SK-N-SH (cell line): Measurements from ENCODE around the gene CARMIL3. TPM values are rescaled to one million over a fixed set of nuclear protein-coding genes. Genes with fewer than 3 reads are reported as not detected.

Experiments used
- CTCF ChIA-PET: fragments of 300-600, 350-600 bp; formaldehyde crosslinking; extraction: SDS; loops from one replicate; lab custom pipeline; 2021; lab: Yijun Ruan, JAX
- POLR2A ChIA-PET: fragments of 350-600 bp; sonication (Branson Sonifier 250); formaldehyde crosslinking; extraction: SDS; loops from one replicate; lab custom pipeline; 2020; ENCODE audit warnings: antibody characterized with exemption, inconsistent platforms; lab: Yijun Ruan, JAX
- DNase-seq: peaks from one replicate; pipeline ENCODE4 v3.0.0; 2012
- H2AFZ ChIP-seq: fragments of 200-600 bp; sonication (generic); 2 replicates; pipeline ENCODE4 v1.8.1; 2016; ENCODE audit warnings: antibody characterized with exemption, mild to moderate bottlenecking, low read depth
- H3F3A ChIP-seq: fragments of 200-600 bp; sonication (generic); replicated peaks from 2 replicates; pipeline ENCODE3; 2016; ENCODE audit warnings: antibody characterized with exemption, mild to moderate bottlenecking; ENCODE audit not compliant: insufficient read depth
- H3K27ac ChIP-seq, 2 experiments: fragments of 200-500 bp in 1 of 2; fragments of 200-600 bp in 1 of 2; sonication (Bioruptor generic) in 1 of 2; sonication (generic), shearing (Covaris generic) in 1 of 2; 2 replicates each; pipeline versions ENCODE4 v1.5.1 to v1.6.1; 2014 to 2016; ENCODE audit warnings: low read depth in 2 of 2, inconsistent platforms in 1 of 2, low read length in 1 of 2, mild to moderate bottlenecking in 1 of 2, mixed read lengths in 1 of 2
- H3K27me3 ChIP-seq: fragments of 200-600 bp; sonication (generic), shearing (Covaris generic); 2 replicates; pipeline ENCODE4 v1.6.1; 2016; ENCODE audit warnings: mixed run types; ENCODE audit not compliant: insufficient read depth
- H3K36me3 ChIP-seq, 2 experiments: fragments of 200-500 bp in 1 of 2; fragments of 200-600 bp in 1 of 2; sonication (Bioruptor generic) in 1 of 2; sonication (generic) in 1 of 2; replicated peaks in 1 of 2; 2 replicates each; pipeline versions ENCODE3 to v1.5.1; 2014 to 2016; ENCODE audit warnings: low read length in 1 of 2, mild to moderate bottlenecking in 1 of 2; ENCODE audit not compliant: insufficient read depth in 2 of 2, control insufficient read depth in 1 of 2
- H3K4me1 ChIP-seq, 2 experiments: fragments of 200-500 bp in 1 of 2; fragments of 200-600 bp in 1 of 2; sonication (Bioruptor generic) in 1 of 2; sonication (generic), shearing (Covaris generic) in 1 of 2; 2 replicates each; pipeline versions ENCODE4 v1.5.1 to v1.6.1; 2014 to 2016; ENCODE audit warnings: low read depth in 1 of 2, low read length in 1 of 2, mixed run types in 1 of 2; ENCODE audit not compliant: insufficient read depth in 2 of 2, control insufficient read depth in 1 of 2
- H3K4me2 ChIP-seq: fragments of 200-600 bp; sonication (generic), shearing (Covaris generic); 2 replicates; pipeline ENCODE4 v1.6.1; 2017; ENCODE audit warnings: mixed run types
- H3K4me3 ChIP-seq, 2 experiments: fragments of 200-500 bp in 1 of 2; fragments of 200-600 bp in 1 of 2; sonication (Bioruptor generic) in 1 of 2; sonication (generic), shearing (Covaris generic) in 1 of 2; 2 replicates each; pipeline versions ENCODE4 v1.5.1 to v1.8.1; 2014 to 2016; ENCODE audit warnings: low read depth in 2 of 2, inconsistent platforms in 1 of 2, low read length in 1 of 2, mild to moderate bottlenecking in 1 of 2, mixed read lengths in 1 of 2, moderate library complexity in 1 of 2
- H3K79me2 ChIP-seq: fragments of 200-600 bp; sonication (generic); 2 replicates; pipeline ENCODE4 v1.8.1; 2017; ENCODE audit warnings: mild to moderate bottlenecking; ENCODE audit not compliant: insufficient read depth
- H3K9ac ChIP-seq: fragments of 200-600 bp; sonication (generic); 2 replicates; pipeline ENCODE4 v1.6.1; 2017; ENCODE audit warnings: mixed run types
- H3K9me2 ChIP-seq: fragments of 200-600 bp; sonication (generic); 2 replicates; pipeline ENCODE4 v1.6.1; 2017; ENCODE audit warnings: mixed run types
- H3K9me3 ChIP-seq: fragments of 200-600 bp; sonication (generic); 2 replicates; pipeline ENCODE4 v1.6.1; 2017; ENCODE audit warnings: mixed run types, mild to moderate bottlenecking, moderate library complexity
- H4K20me1 ChIP-seq: fragments of 200-600 bp; sonication (generic); 2 replicates; pipeline ENCODE4 v1.6.1; 2017; ENCODE audit warnings: mild to moderate bottlenecking, mixed run types; ENCODE audit not compliant: insufficient read depth
- FOSL2 ChIP-seq: IDR thresholded peaks from 2 replicates; pipeline ENCODE4 v1.4.0; 2012; ENCODE audit warnings: low read depth, mild to moderate bottlenecking, moderate library complexity, borderline replicate concordance
- FOXJ3 ChIP-seq: sonication (generic); formaldehyde crosslinking; IDR thresholded peaks from 2 replicates; pipeline ENCODE4 v1.5.1; 2020; ENCODE audit warnings: mild to moderate bottlenecking, missing genetic modification reagents
- FOXM1 ChIP-seq: IDR thresholded peaks from 2 replicates; pipeline ENCODE4 v1.4.0; 2012; ENCODE audit warnings: low read depth, mild to moderate bottlenecking
- GABPA ChIP-seq: IDR thresholded peaks from 2 replicates; pipeline ENCODE4 v1.4.0; 2012; ENCODE audit warnings: low read depth, mild to moderate bottlenecking
- GATA2 ChIP-seq: sonication (generic); formaldehyde crosslinking; IDR thresholded peaks from 2 replicates; pipeline ENCODE4 v1.5.0; 2020; ENCODE audit warnings: mild to moderate bottlenecking, missing genetic modification reagents
- MAX ChIP-seq: IDR thresholded peaks from 2 replicates; pipeline ENCODE4 v1.4.0; 2012; ENCODE audit warnings: low read depth
- MEF2A ChIP-seq: IDR thresholded peaks from 2 replicates; pipeline ENCODE4 v1.4.0; 2012; ENCODE audit warnings: low read depth, borderline replicate concordance
- MXI1 ChIP-seq: IDR thresholded peaks from 2 replicates; pipeline ENCODE4 v1.6.1; 2012; ENCODE audit warnings: mild to moderate bottlenecking, low read depth, low read length, improper control_type of control experiment
- NFIC ChIP-seq: IDR thresholded peaks from 2 replicates; pipeline ENCODE4 v1.4.0; 2012; ENCODE audit warnings: borderline replicate concordance
- PBX3 ChIP-seq: IDR thresholded peaks from 2 replicates; pipeline ENCODE4; 2012
- POLR2AphosphoS5 ChIP-seq: IDR thresholded peaks from 2 replicates; pipeline ENCODE4 v1.6.1; 2012; ENCODE audit warnings: low read depth, low read length
- RCOR1 ChIP-seq: fragments of 150-350 bp; IDR thresholded peaks from 2 replicates; pipeline ENCODE4 v1.6.1; 2017; ENCODE audit warnings: antibody characterized with exemption, low read length
- REST ChIP-seq: IDR thresholded peaks from 2 replicates; pipeline ENCODE4 v1.6.1; 2012; ENCODE audit warnings: mild to moderate bottlenecking, low read depth, low read length, moderate library complexity
- RFX5 ChIP-seq: IDR thresholded peaks from 2 replicates; pipeline ENCODE4 v1.6.1; 2012; ENCODE audit warnings: mild to moderate bottlenecking, improper control_type of control experiment, low read length
- RXRA ChIP-seq: IDR thresholded peaks from 2 replicates; pipeline ENCODE4 v1.4.0; 2012; ENCODE audit warnings: low read depth, mild to moderate bottlenecking, borderline replicate concordance
- TCF12 ChIP-seq: IDR thresholded peaks from 2 replicates; pipeline ENCODE4 v1.4.0; 2012
- USF2 ChIP-seq: fragments of 150-350 bp; IDR thresholded peaks from 2 replicates; pipeline ENCODE4 v1.6.1; 2017; ENCODE audit warnings: antibody characterized with exemption, low read length, low read depth, borderline replicate concordance
- YY1 ChIP-seq: IDR thresholded peaks from 2 replicates; pipeline ENCODE4 v1.4.0; 2012; ENCODE audit warnings: low read depth, mild to moderate bottlenecking
- WGBS: methylation state at CpG from one replicate; pipeline ENCODE4 v1.1.6; 2017; ENCODE audit warnings: low lambda C conversion rate; 5-methylcytosine and 5-hydroxymethylcytosine counted together
- polyA plus RNA-seq, 3 experiments: library from polyadenylated mRNA; depleted of rRNA; stranded (reverse); fragments of >200 nt; gene quantifications; 2 replicates each; pipeline ENCODE4 v1.2.3, GENCODE V29; 2012
- TF ChIP-seq, protein P1 (sequence below): fragments of 150-350 bp; IDR thresholded peaks from 2 replicates; pipeline ENCODE4 v1.6.1; 2016; ENCODE audit warnings: mild to moderate bottlenecking, low read depth, low read length
- TF ChIP-seq, protein P2 (sequence below): IDR thresholded peaks from 2 replicates; pipeline ENCODE4 v1.4.0; 2012; ENCODE audit warnings: low read depth, borderline replicate concordance
- TF ChIP-seq, protein P3 (sequence below): IDR thresholded peaks from 2 replicates; pipeline ENCODE4 v1.4.0; 2012; ENCODE audit warnings: low read depth, borderline replicate concordance

CARMIL3 gene
- polyA plus RNA-seq, 1 of the 3 experiments (the other 2 are of a cell fraction): 0.43 TPM

DNA sequence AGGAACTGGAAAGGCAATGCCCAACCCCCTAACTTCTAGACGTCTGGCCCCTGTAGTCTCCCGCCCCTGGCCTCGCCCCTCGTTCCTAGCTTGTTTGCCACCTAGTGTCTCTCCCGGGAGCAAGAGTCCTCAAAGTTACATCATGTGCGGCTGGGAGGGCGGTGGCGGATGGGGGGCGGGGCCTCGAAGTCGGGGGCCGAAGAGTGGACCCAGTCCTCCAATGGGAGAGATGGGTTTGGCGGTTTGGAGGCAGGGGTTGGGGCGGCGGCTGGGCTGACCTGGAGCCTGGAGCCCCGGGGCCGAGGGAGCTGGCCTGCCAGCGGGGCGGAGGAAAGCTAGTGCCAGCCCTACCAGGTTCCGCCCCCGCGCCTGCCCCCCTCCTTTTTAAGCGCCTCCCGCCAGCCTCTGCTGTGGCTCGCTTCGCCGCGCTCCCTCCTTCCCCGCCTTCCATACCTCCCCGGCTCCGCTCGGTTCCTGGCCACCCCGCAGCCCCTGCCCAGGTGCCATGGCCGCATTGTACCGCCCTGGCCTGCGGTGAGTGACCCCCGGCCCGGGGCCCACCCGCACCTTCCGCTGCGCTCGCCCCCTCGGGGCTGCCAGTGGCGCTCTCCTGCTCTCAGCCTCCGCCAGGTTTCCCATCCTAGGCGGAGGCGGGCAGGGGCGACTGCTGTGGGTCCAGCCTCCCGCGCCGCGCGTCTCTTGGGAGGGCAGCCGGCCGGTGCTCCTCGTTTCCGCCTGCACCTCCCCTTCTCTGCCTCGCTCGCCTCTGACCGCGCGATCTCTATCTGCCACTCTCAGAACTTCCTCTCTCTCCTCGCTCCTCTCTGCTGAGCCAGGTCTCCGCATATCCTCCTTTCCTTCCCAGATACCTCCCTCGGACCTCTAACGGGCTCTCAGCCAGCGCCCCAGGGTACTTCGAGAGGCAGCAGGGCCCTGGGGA lies 42.4 kb downstream of the CARMIL3 start, which contains the start of gene PCK2:
TSS of gene PCK2 (plus strand) at position 411 of the 940 bp plus-strand sequence. CDS start at position 506, 95 bp downstream.
- WGBS: 2% methylated on average over 58 of the region's 68 CpGs
- ChIA-PET CTCF (interaction anchor here (0.7 to 25.4 kb wide), 9 partner anchors 12 to 296 kb away, joined by 3 to 1159 read pairs (median 6); partner anchors contain the start of genes CARMIL3, CPNE6, DCAF11 and IRF9), POLR2A (interaction anchor here (0.6 to 6.2 kb wide), 12 partner anchors 10 to 128 kb away, joined by 3 to 46 read pairs (median 9); partner anchors contain the start of genes CARMIL3, DCAF11, NRL and PSME2)
- Histone ChIP-seq H3K4me1 (peaks cover 12 to 19% of the 10 kb centered on the region in 2 experiments; a peak in 2 of 4 replicates), H3K36me3 (peaks cover 0 to 3% of the 10 kb centered on the region in 2 experiments), H3K9me2 (no peaks in the 10 kb centered on the region), H3K4me2 (peak within 1 kb of the TSS; percentile 100), H3K9ac (peak within 1 kb of the TSS; percentile 92), H3K27ac (peak within 1 kb of the TSS; percentile 73 to 93), H4K20me1 (no peaks in the 10 kb centered on the region), H2AFZ (peak within 1 kb of the TSS; percentile 91), H3K79me2 (peaks cover 16% of the 10 kb centered on the region), H3K4me3 (peak within 1 kb of the TSS; percentile 80 to 92), H3K9me3 (no peaks in the 10 kb centered on the region), H3K27me3 (no peaks in the 10 kb centered on the region), H3F3A (peaks cover 3% of the 10 kb centered on the region)
- DNase-seq: peak; percentile 97
- peak; percentile 93 for TF ChIP-seq POLR2AphosphoS5
- TF ChIP-seq RXRA: no peak
- TF ChIP-seq GABPA: no peak
- 0 out of 2 replicates have a peak, but pooled peaks have one; percentile 3 for TF ChIP-seq PBX3
- TF ChIP-seq, protein P1, sequence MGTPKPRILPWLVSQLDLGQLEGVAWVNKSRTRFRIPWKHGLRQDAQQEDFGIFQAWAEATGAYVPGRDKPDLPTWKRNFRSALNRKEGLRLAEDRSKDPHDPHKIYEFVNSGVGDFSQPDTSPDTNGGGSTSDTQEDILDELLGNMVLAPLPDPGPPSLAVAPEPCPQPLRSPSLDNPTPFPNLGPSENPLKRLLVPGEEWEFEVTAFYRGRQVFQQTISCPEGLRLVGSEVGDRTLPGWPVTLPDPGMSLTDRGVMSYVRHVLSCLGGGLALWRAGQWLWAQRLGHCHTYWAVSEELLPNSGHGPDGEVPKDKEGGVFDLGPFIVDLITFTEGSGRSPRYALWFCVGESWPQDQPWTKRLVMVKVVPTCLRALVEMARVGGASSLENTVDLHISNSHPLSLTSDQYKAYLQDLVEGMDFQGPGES: no peak
- TF ChIP-seq NFIC: no peak
- no peak for TF ChIP-seq YY1
- TF ChIP-seq GATA2 (CRISPR knock-in tag): peak; percentile 60
- TF ChIP-seq FOSL2: no peak
- TF ChIP-seq TCF12: no peak; the same call in 1 of the 2 replicates
- TF ChIP-seq, protein P2, sequence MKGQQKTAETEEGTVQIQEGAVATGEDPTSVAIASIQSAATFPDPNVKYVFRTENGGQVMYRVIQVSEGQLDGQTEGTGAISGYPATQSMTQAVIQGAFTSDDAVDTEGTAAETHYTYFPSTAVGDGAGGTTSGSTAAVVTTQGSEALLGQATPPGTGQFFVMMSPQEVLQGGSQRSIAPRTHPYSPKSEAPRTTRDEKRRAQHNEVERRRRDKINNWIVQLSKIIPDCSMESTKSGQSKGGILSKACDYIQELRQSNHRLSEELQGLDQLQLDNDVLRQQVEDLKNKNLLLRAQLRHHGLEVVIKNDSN: 0 out of 2 replicates have a peak, but pooled peaks have one; percentile 8
- TF ChIP-seq MXI1: 0 out of 2 replicates have a peak, but pooled peaks have one; percentile 24
- peak; percentile 37; the same call in 1 of the 2 replicates for TF ChIP-seq FOXM1
- no peak for TF ChIP-seq REST
- no peak for TF ChIP-seq FOXJ3
- TF ChIP-seq MAX: peak; percentile 78
- no peak for TF ChIP-seq RFX5
- TF ChIP-seq, protein P3, sequence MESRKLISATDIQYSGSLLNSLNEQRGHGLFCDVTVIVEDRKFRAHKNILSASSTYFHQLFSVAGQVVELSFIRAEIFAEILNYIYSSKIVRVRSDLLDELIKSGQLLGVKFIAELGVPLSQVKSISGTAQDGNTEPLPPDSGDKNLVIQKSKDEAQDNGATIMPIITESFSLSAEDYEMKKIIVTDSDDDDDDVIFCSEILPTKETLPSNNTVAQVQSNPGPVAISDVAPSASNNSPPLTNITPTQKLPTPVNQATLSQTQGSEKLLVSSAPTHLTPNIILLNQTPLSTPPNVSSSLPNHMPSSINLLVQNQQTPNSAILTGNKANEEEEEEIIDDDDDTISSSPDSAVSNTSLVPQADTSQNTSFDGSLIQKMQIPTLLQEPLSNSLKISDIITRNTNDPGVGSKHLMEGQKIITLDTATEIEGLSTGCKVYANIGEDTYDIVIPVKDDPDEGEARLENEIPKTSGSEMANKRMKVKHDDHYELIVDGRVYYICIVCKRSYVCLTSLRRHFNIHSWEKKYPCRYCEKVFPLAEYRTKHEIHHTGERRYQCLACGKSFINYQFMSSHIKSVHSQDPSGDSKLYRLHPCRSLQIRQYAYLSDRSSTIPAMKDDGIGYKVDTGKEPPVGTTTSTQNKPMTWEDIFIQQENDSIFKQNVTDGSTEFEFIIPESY: 0 out of 2 replicates have a peak, but pooled peaks have one; percentile 11
- no peak for TF ChIP-seq RCOR1
- TF ChIP-seq USF2: no peak
- no peak for TF ChIP-seq MEF2A
